Ishikawa (cell line): ENCODE data around the gene CAMK1.
A peak's percentile ranks its signal among the peaks of the same experiment; 100 is the strongest.

Experiments used
- CEBPB ChIP-seq: IDR thresholded peaks from 2 replicates; pipeline ENCODE4 v1.6.1; 2012
- CREB1 ChIP-seq: IDR thresholded peaks from 2 replicates; pipeline ENCODE4 v1.6.1; 2012; ENCODE audit warnings: low read depth
- EGR1 ChIP-seq: IDR thresholded peaks from 2 replicates; pipeline ENCODE4 v1.6.1; 2012
- EP300 ChIP-seq: IDR thresholded peaks from 2 replicates; pipeline ENCODE4 v1.6.1; 2012; ENCODE audit warnings: borderline replicate concordance
- FOXM1 ChIP-seq: IDR thresholded peaks from 2 replicates; pipeline ENCODE4 v1.6.1; 2012; ENCODE audit warnings: low read depth, borderline replicate concordance
- NFIC ChIP-seq: IDR thresholded peaks from 2 replicates; pipeline ENCODE4 v1.6.1; 2012
- RAD21 ChIP-seq: IDR thresholded peaks from 2 replicates; pipeline ENCODE4 v1.6.1; 2012; ENCODE audit warnings: low read depth
- TAF1 ChIP-seq: IDR thresholded peaks from 2 replicates; pipeline ENCODE4 v1.6.1; 2012; ENCODE audit warnings: low read depth, mild to moderate bottlenecking
- TCF12 ChIP-seq: IDR thresholded peaks from 2 replicates; pipeline ENCODE4 v1.6.1; 2012; ENCODE audit warnings: low read depth
- TEAD4 ChIP-seq: IDR thresholded peaks from 2 replicates; pipeline ENCODE4 v1.6.1; 2012
- YY1 ChIP-seq: IDR thresholded peaks from 2 replicates; pipeline ENCODE4 v1.6.1; 2012; ENCODE audit warnings: low read depth
- ZBTB7A ChIP-seq: IDR thresholded peaks from 2 replicates; pipeline ENCODE4 v1.6.1; 2012; ENCODE audit warnings: low read depth
- TF ChIP-seq, protein P1 (sequence below): IDR thresholded peaks from 2 replicates; pipeline ENCODE4 v1.6.1; 2012; ENCODE audit warnings: low read depth, mild to moderate bottlenecking
- TF ChIP-seq, protein P2 (sequence below): IDR thresholded peaks from 2 replicates; pipeline ENCODE4 v1.6.1; 2012
- TF ChIP-seq, protein P3 (sequence below): IDR thresholded peaks from 2 replicates; pipeline ENCODE4 v1.6.1; 2012

CAMK1 gene

DNA sequence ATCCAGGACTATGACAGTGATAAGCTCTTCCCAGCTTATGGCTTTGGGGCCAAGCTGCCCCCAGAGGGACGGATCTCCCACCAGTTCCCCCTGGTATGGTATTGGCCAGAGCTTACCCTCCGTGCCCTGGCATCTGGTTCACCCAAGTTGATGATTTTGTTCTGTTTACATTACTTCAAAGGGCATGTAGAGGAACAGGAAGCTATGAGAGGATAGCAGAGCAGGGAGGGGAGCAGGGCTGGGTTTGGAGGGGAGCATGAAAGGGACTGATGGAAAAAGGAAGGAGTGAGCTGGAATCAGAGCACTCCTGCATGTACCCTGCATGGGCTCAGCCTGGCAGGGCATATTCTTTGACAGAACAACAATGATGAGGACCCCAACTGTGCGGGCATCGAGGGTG lies 51.6 kb downstream of the CAMK1 start:
- no peak for TF ChIP-seq YY1

DNA sequence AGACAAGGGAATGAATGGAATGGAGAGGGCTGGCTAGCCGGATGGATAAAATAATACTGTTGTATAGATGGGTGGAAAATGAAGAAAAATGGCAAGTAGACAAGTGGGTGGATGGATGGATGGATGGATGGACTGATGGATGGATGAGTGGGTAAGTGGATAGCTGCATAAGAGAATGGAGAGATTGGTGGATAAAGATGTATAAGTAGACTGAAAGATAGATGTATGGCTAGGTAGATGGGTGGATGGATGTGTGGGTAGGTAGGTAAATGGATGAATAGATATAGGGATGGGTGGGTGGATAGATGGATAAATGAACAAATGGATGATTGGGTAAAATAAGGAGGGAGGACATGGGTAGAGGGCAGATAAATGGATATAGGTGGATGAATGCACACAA lies 52.2 kb downstream of the CAMK1 start:
- TF ChIP-seq TAF1 = no peak
- no peak for TF ChIP-seq EP300
- TF ChIP-seq, protein P1, sequence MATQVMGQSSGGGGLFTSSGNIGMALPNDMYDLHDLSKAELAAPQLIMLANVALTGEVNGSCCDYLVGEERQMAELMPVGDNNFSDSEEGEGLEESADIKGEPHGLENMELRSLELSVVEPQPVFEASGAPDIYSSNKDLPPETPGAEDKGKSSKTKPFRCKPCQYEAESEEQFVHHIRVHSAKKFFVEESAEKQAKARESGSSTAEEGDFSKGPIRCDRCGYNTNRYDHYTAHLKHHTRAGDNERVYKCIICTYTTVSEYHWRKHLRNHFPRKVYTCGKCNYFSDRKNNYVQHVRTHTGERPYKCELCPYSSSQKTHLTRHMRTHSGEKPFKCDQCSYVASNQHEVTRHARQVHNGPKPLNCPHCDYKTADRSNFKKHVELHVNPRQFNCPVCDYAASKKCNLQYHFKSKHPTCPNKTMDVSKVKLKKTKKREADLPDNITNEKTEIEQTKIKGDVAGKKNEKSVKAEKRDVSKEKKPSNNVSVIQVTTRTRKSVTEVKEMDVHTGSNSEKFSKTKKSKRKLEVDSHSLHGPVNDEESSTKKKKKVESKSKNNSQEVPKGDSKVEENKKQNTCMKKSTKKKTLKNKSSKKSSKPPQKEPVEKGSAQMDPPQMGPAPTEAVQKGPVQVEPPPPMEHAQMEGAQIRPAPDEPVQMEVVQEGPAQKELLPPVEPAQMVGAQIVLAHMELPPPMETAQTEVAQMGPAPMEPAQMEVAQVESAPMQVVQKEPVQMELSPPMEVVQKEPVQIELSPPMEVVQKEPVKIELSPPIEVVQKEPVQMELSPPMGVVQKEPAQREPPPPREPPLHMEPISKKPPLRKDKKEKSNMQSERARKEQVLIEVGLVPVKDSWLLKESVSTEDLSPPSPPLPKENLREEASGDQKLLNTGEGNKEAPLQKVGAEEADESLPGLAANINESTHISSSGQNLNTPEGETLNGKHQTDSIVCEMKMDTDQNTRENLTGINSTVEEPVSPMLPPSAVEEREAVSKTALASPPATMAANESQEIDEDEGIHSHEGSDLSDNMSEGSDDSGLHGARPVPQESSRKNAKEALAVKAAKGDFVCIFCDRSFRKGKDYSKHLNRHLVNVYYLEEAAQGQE = no peak
- no peak for TF ChIP-seq EGR1
- no peak for TF ChIP-seq ZBTB7A
- no peak for TF ChIP-seq CREB1
- TF ChIP-seq NFIC = no peak
- no peak for TF ChIP-seq TEAD4
- no peak for TF ChIP-seq TCF12
- no peak for TF ChIP-seq YY1
- no peak for TF ChIP-seq FOXM1
- TF ChIP-seq CEBPB = no peak

DNA sequence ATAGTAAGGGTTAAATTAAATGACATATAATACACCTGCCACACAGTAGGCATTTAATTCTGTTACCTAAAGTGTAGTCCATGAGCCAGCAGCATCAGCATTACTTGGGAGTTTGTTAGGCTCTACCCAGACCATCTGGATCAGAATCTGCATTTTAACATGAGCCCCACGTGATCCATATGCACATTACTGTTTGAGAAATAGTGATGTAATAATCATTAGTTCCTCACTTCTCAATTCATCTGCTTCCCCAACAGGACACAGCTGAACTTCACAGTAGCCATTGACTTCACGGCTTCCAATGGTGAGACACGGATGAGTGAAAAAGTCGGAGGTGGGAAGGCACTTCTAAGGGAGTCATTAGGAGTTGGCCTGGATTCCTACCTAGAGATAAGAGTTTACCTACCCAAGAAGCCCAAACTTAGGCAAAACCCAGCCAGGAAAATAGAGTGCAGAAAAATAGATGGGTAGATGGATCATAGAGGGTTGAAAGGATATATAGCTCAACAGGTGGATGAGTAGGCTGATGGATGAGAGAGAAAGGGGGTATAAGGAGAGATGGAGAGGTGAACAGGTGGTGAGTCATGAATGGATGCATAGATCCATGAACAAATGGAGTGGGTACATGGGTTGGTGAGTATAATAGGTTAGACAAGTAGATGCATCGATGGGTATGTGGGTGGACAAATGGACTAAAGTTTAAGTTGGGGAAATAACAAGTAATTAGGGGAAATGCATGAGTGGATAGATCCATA lies 52.8 kb downstream of the CAMK1 start:
- TF ChIP-seq YY1 = no peak
- TF ChIP-seq CEBPB = no peak
- TF ChIP-seq, protein P2, sequence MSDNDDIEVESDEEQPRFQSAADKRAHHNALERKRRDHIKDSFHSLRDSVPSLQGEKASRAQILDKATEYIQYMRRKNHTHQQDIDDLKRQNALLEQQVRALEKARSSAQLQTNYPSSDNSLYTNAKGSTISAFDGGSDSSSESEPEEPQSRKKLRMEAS = no peak
- TF ChIP-seq TEAD4 = no peak
- TF ChIP-seq ZBTB7A = no peak
- TF ChIP-seq, protein P1 = no peak
- no peak for TF ChIP-seq RAD21

DNA sequence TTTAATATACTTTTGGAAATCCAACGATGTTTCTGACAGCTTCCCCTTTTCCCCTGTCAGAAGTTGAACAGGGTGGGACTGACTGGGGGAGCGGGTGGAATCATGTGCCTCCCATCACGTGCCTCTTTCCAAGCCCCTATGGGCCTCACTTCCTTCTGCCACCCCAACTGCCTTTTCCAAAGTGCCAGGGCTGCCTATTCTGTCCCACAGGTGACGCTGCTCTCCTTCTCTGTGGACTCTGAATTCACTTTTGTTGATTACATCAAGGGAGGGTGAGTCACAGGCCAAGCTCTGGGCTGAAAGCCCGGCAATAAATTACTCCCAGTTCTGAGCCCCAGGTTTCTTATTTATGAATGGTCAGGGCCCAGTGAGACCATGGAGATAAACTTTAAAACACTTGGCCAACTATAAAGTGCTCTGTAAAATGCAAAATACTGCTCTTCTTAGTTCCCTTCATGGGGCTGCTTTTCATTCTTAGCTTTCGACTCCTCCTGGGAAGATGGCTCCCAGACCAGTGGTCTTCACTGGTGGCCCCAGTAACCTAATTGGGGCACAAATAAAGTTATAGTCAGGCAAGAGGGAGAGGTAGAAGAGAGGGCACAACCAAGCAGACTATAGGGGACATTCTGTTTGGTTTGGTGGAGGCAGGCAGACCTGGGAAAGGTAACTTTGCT lies 53.8 kb downstream of the CAMK1 start:
- TF ChIP-seq RAD21 (peak; percentile 74), TAF1 (no peak)

DNA sequence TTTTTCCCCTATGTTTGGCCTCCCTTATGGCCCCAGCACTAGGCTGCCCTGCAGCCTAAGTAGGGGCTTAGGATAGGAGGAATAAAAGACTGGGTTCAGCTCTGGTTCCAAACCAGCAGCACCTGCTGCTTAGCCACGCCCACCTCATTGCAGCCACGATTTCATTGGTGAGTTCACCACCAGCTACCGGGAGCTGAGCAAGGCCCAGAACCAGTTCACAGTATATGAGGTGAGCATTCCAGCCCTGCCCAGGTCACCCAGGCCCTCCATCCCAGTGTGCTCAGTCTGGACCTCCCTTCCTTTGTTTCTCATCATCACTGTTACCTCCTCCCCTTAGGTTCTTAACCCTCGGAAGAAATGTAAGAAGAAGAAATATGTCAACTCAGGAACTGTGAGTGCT lies 54.6 kb downstream of the CAMK1 start:
- TF ChIP-seq, protein P2 = peak; percentile 25; the same call in 1 of the 2 replicates
- TF ChIP-seq TEAD4 (no peak), TCF12 (no peak), NFIC (no peak)

DNA sequence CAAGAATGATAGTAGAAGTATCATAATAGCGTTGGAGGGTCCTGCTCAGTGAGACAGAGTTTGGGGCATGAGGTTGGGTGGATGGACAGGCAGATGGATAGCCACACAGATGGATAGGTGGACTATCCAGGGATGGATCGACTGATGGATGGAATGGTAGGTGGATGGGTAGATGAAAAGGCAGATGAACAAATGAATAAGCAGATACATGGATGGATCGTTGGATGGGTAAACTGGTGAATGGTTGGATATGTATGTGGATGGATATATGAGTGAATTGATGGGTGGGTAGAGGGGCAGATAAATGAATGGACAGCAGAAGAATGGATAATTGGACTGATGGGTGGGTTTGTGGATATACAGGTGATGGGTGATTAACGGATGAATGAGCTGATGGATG lies 56.6 kb downstream of the CAMK1 start:
- TF ChIP-seq EGR1 = no peak
- TF ChIP-seq RAD21 = no peak

DNA sequence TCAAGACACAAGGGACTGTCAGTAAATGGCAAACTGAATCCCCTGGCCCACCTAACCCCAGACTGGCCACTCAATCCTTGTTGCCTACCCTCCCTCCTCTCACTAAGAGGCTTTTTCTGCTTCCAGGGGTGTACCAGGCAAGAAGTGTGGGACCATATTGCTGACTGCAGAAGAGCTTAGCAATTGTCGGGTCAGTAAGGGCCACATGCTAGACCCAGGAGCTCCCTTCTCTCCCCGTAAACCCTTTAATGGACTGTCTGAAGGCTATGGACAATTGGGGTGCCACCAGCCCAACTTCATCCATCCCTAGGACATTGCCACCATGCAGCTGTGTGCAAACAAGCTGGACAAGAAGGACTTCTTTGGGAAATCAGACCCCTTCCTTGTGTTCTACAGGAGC lies 57.3 kb downstream of the CAMK1 start:
- TF ChIP-seq FOXM1 = no peak

DNA sequence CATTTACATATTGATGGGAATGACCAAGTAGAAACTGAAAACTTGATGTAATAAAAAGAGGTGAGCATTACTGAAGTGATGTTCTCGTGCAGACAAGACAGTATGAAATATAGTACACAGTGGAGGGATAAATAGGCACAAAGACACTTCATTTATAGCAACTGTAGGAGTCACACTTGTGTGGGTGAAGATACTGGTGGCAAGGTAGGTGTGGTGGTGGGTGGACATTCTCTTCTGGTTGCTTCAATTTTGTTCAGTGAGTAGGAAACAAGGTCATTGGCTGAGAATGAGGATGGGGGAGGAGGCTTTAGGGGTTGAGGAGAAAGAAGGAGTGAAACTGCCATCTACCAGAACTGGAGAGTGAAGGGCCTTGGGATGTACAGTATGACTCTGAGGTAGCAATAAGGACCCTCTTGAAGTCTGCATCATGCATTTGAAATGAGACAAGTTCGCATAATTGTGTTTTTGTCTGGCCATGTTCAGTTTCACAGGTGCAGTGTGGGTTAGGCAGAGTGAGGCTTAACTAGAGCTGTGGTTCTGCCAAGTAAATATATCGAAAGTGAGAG lies 59.5 kb downstream of the CAMK1 start:
- no peak for TF ChIP-seq TCF12
- no peak for TF ChIP-seq EGR1
- TF ChIP-seq CEBPB = no peak
- TF ChIP-seq EP300 = no peak
- no peak for TF ChIP-seq RAD21
- TF ChIP-seq YY1 = no peak
- no peak for TF ChIP-seq NFIC
- TF ChIP-seq, protein P2 = no peak
- no peak for TF ChIP-seq TAF1
- TF ChIP-seq CREB1 = no peak
- no peak for TF ChIP-seq TEAD4
- TF ChIP-seq, protein P3, sequence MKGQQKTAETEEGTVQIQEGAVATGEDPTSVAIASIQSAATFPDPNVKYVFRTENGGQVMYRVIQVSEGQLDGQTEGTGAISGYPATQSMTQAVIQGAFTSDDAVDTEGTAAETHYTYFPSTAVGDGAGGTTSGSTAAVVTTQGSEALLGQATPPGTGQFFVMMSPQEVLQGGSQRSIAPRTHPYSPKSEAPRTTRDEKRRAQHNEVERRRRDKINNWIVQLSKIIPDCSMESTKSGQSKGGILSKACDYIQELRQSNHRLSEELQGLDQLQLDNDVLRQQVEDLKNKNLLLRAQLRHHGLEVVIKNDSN = no peak
- TF ChIP-seq FOXM1 = no peak
- TF ChIP-seq, protein P1 = no peak
- TF ChIP-seq ZBTB7A = no peak
